ENCODE results near the gene DOK5. TPM values are rescaled to one million over a fixed set of nuclear protein-coding genes. Genes with fewer than 3 reads are reported as not detected.
A peak's percentile ranks its signal among the peaks of the same experiment; 100 is the strongest.

Gene DOK5
- polyA plus RNA-seq, 1 of the 3 experiments (the other 2 are of a cell fraction): 12.4 TPM

DNA sequence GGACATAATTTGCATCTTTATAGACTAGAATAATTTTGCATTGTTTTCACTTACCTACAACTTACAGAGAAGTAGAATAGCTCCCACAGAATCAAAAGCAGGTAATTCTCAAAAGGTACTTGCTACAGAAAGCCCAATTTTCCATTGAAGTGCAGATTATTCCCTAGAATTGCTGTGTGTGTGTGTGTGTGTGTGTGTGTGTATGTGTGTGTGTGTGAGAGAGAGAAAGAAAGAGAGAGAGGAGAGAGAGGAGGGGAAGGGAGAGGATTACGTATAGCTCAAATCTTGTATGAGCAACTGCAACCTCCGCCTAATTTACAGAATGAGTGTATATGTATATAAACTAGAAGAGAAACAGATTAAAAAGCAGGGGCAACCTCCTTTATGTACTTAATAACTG lies 68.0 kb downstream of the DOK5 start:
- peaks cover 0 to 7% of the 10 kb centered on the region in 2 experiments for H3K36me3 ChIP-seq (replicated peaks in 1 of 2; ENCODE audit: control insufficient read depth in 1 of 2, insufficient read depth in 2 of 2, low read length in 1 of 2)
- no peak overlapping the region for H3K4me3 ChIP-seq (ENCODE audit: low read depth in 2 of 2, low read length in 1 of 2)
- H3K27ac ChIP-seq (ENCODE audit: low read depth in 2 of 2, low read length in 1 of 2): no peak overlapping the region
- no peak overlapping the region for H2AFZ ChIP-seq (ENCODE audit: low read depth)
- H3K9me2 ChIP-seq: no peaks in the 10 kb centered on the region
- DNase-seq: no peak
- peaks cover 4% of the 10 kb centered on the region; the same call in 1 of the 2 replicates for H3K9me3 ChIP-seq
- H3F3A ChIP-seq (replicated peaks; ENCODE audit: insufficient read depth): peaks cover 13% of the 10 kb centered on the region
- no peak overlapping the region for H3K9ac ChIP-seq
- peaks cover 0 to 6% of the 10 kb centered on the region in 2 experiments; a peak in 1 of 4 replicates for H3K4me1 ChIP-seq (ENCODE audit: control insufficient read depth in 1 of 2, insufficient read depth in 2 of 2, low read depth in 1 of 2, low read length in 1 of 2)
- no peak overlapping the region for H3K4me2 ChIP-seq
- no peaks in the 10 kb centered on the region for H3K27me3 ChIP-seq (ENCODE audit: insufficient read depth)
- TF ChIP-seq FOXJ3 (CRISPR knock-in tag; IDR thresholded peaks at IDR 0.05): no peak
- TF ChIP-seq, protein P1, sequence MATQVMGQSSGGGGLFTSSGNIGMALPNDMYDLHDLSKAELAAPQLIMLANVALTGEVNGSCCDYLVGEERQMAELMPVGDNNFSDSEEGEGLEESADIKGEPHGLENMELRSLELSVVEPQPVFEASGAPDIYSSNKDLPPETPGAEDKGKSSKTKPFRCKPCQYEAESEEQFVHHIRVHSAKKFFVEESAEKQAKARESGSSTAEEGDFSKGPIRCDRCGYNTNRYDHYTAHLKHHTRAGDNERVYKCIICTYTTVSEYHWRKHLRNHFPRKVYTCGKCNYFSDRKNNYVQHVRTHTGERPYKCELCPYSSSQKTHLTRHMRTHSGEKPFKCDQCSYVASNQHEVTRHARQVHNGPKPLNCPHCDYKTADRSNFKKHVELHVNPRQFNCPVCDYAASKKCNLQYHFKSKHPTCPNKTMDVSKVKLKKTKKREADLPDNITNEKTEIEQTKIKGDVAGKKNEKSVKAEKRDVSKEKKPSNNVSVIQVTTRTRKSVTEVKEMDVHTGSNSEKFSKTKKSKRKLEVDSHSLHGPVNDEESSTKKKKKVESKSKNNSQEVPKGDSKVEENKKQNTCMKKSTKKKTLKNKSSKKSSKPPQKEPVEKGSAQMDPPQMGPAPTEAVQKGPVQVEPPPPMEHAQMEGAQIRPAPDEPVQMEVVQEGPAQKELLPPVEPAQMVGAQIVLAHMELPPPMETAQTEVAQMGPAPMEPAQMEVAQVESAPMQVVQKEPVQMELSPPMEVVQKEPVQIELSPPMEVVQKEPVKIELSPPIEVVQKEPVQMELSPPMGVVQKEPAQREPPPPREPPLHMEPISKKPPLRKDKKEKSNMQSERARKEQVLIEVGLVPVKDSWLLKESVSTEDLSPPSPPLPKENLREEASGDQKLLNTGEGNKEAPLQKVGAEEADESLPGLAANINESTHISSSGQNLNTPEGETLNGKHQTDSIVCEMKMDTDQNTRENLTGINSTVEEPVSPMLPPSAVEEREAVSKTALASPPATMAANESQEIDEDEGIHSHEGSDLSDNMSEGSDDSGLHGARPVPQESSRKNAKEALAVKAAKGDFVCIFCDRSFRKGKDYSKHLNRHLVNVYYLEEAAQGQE (IDR thresholded peaks at IDR 0.05; ENCODE audit: low read depth, low read length): no peak
- TF ChIP-seq, protein P2, sequence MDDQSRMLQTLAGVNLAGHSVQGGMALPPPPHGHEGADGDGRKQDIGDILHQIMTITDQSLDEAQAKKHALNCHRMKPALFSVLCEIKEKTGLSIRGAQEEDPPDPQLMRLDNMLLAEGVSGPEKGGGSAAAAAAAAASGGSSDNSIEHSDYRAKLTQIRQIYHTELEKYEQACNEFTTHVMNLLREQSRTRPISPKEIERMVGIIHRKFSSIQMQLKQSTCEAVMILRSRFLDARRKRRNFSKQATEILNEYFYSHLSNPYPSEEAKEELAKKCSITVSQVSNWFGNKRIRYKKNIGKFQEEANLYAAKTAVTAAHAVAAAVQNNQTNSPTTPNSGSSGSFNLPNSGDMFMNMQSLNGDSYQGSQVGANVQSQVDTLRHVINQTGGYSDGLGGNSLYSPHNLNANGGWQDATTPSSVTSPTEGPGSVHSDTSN (IDR thresholded peaks at IDR 0.05): no peak
- no peak for TF ChIP-seq SIN3A (IDR thresholded peaks at IDR 0.05; ENCODE audit: borderline replicate concordance, low read depth, low read length)
- no peak for TF ChIP-seq SMC3 (IDR thresholded peaks at IDR 0.05; ENCODE audit: low read depth, low read length)
- TF ChIP-seq MXI1 (IDR thresholded peaks at IDR 0.05; ENCODE audit: low read depth, low read length): no peak
- no peak for TF ChIP-seq POLR2AphosphoS5 (IDR thresholded peaks at IDR 0.05; ENCODE audit: low read depth, low read length)
- TF ChIP-seq JUND (IDR thresholded peaks at IDR 0.05): no peak
- H3K79me2 ChIP-seq (ENCODE audit: insufficient read depth): peaks cover 36% of the 10 kb centered on the region
- H4K20me1 ChIP-seq (ENCODE audit: insufficient read depth): no peaks in the 10 kb centered on the region
- 38% methylated on average over 2 of the region's 2 CpGs for WGBS (ENCODE audit: low lambda C conversion rate)
- POLR2A ChIA-PET: no interaction called here
- CTCF ChIA-PET: no interaction called here

DNA sequence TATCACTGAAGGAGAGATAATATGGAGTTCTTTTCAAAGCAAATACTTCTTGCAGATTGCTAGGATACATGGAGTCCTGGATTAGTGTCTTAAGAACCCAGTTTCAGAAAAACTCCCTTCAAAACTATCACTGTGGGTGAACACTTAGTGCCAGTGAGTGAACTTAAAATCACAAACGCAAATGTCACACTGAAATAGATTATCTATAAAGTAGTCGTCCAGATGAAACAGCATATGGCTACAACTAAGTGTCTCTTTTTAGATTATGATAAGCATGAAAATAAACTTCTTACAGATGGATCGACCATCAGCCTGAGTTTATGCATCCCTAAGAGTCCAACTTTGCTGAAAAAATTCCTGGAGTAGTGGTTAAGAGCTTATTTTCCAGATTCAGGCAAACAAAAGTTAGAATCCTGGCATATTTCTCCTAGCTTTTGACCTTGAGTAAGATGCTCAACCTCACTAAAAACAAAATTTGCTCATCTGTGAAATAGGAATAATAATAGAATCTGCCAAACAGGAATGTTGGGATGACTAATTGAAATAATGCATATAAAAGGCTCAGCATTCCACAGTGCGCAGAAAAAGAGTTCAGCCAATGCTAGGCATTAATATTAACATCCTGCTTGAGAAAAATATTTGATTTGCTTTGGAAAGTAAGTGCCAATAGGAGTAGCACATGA lies 70.4 kb downstream of the DOK5 start:
- Histone ChIP-seq H2AFZ (ENCODE audit: low read depth) (no peak overlapping the region), H3K4me1 (ENCODE audit: control insufficient read depth in 1 of 2, insufficient read depth in 2 of 2, low read depth in 1 of 2, low read length in 1 of 2) (peaks cover 0 to 12% of the 10 kb centered on the region in 2 experiments; a peak in 1 of 4 replicates), H3K27ac (ENCODE audit: low read depth in 2 of 2, low read length in 1 of 2) (peak overlapping the region; percentile 34 to 60; a peak in 3 of 4 replicates), H4K20me1 (ENCODE audit: insufficient read depth) (no peaks in the 10 kb centered on the region), H3F3A (replicated peaks; ENCODE audit: insufficient read depth) (peaks cover 29% of the 10 kb centered on the region), H3K4me2 (peak overlapping the region; percentile 41; the same call in 1 of the 2 replicates), H3K4me3 (ENCODE audit: low read depth in 2 of 2, low read length in 1 of 2) (no peak overlapping the region), H3K9me3 (no peaks in the 10 kb centered on the region), H3K9ac (no peak overlapping the region), H3K36me3 (replicated peaks in 1 of 2; ENCODE audit: control insufficient read depth in 1 of 2, insufficient read depth in 2 of 2, low read length in 1 of 2) (peaks cover 0 to 3% of the 10 kb centered on the region in 2 experiments), H3K9me2 (no peaks in the 10 kb centered on the region), H3K79me2 (ENCODE audit: insufficient read depth) (peaks cover 33% of the 10 kb centered on the region), H3K27me3 (ENCODE audit: insufficient read depth) (no peaks in the 10 kb centered on the region)
- DNase-seq: no peak
- ChIA-PET POLR2A (no interaction called here), CTCF (no interaction called here)
- WGBS (ENCODE audit: low lambda C conversion rate): 10% methylated on average over 4 of the region's 4 CpGs
- TF ChIP-seq POLR2AphosphoS5 (IDR thresholded peaks at IDR 0.05; ENCODE audit: low read depth, low read length) (no peak), TEAD4 (IDR thresholded peaks at IDR 0.05; ENCODE audit: borderline replicate concordance, insufficient read depth) (no peak), RFX5 (IDR thresholded peaks at IDR 0.05; ENCODE audit: low read length) (no peak), MEF2A (IDR thresholded peaks at IDR 0.05; ENCODE audit: borderline replicate concordance, low read depth) (no peak), CHD2 (IDR thresholded peaks at IDR 0.05; ENCODE audit: low read length, partially characterized antibody) (no peak), GATA2 (CRISPR knock-in tag; IDR thresholded peaks at IDR 0.05) (no peak), EZH2phosphoT487 (IDR thresholded peaks at IDR 0.05; ENCODE audit: borderline replicate concordance, low read depth) (no peak), TAF1 (IDR thresholded peaks at IDR 0.05; ENCODE audit: borderline replicate concordance, low read depth, low read length) (no peak), SMC3 (IDR thresholded peaks at IDR 0.05; ENCODE audit: low read depth, low read length) (no peak)
- TF ChIP-seq, protein P3, sequence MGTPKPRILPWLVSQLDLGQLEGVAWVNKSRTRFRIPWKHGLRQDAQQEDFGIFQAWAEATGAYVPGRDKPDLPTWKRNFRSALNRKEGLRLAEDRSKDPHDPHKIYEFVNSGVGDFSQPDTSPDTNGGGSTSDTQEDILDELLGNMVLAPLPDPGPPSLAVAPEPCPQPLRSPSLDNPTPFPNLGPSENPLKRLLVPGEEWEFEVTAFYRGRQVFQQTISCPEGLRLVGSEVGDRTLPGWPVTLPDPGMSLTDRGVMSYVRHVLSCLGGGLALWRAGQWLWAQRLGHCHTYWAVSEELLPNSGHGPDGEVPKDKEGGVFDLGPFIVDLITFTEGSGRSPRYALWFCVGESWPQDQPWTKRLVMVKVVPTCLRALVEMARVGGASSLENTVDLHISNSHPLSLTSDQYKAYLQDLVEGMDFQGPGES (IDR thresholded peaks at IDR 0.05; ENCODE audit: low read depth, low read length): no peak
- TF ChIP-seq, protein P2 (IDR thresholded peaks at IDR 0.05): no peak
